HG03469 (cell line): ENCODE data around the gene PHF10.
A peak's percentile ranks its signal among the peaks of the same experiment; 100 is the strongest.
"Not testable (repeated sequence)": the region's sequence is repeated elsewhere in the genome, so short reads cannot be mapped to it uniquely, and the experiment has no call there.

Experiments used
- ATAC-seq: cut with Tn5 transposase; IDR thresholded peaks from one replicate; pipeline ENCODE4 v1.9.1; 2021; ENCODE audit warnings: mild to moderate bottlenecking, moderate library complexity, moderate number of reproducible peaks; ENCODE audit not compliant: unreplicated experiment

Gene PHF10

DNA sequence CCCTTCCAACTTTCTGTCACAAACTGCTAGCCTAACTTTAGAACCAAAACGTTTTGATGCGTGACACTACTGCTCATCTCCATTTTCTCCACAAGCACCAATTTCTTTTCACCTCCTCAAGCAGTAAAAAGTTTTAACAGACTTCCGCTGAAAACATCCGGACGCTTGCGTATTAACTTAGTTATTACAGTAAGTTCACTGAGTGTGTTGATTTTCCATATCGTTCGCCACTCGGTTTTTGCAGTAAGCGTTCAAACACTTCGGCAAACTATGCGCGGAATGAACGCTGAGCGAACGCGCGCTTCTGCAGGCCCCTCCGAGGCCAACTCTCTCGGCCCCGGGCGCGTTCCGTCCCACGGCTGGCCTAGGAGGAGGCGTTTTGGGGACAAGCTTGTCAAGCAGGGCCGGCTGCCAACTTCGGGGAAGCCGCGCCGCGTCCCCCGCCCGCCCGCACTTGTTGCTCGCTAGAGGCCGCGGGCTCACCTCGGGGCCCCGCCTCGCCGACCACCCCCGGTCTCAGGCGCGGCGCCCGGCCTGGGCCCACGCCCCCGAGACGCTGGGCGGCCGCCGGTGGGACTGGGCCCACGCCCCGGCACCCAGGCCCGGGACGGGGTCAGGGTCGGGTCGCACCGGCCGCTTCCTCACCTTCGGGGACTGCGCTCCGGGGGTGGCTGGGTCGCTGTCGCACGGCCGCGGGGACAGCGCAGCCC is 945 bp downstream of the PHF10 start:
- ATAC-seq: peak; percentile 27

DNA sequence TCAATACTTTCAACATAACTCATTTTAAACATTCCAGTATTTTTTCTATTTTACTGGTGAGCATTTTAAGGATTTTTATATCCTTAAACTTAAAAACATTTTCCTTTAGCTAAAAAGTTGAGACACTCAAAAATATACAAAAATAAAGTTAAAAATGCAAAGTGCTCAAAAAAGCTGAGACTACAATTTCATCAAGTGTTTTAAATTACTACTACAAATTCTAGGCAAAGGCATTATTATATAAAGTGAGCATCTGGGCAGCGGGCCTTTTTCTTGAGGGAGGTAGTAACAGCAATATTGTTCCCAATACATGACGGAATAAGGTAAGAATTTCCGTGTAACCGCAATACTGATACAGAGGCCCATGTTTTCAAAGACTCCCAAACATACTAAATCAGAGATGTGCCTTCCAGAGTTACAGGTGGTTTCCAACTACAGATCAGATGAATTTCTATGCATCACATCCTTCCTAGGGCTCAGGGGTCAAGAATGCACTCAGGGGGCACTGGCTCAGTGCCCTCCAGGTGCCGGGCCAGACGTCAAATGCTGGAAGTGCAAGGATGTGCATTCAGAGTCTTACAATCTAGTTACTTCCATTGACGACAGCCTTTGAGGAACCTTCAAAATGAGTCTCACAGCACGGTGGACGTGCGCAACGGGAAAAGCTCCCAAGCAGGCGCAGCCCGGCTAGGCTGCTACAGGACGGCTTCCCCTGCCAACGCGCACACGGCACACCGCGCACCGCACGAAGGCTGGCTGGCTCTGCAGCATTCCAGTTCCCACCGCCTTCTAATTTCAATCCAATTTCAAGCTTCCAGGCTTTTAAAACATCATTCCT is 1.7 kb downstream of the PHF10 start:
- ATAC-seq: no peak

DNA sequence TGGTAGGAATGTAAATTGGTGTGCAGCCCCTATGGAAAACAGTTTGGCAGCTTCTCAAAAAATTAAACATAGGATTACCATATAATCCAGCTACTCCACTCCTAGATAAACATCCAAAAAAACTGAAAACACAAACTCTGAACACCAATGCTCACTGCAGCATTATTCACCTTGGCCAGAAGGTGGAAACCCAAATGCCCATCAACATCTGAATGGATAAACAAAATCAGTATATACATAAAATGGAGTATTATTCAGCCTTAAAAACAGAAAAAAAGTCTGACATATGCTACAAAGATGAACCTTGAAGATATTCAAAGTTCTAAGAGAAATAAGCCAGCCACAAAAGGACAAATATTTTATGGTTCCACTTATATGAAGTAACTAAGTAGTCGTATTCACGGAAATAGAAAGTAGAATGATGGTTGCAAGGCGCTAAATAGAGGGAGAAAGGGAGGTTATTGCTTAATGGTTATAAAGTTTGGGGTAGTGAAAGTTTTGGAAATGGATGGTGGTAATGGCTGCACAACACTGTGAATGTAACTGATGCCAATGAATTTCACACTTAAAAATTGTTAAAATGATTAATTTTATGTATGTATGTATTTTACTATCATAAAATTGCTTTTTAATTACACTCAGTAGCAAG is 4.0 kb downstream of the PHF10 start:
- ATAC-seq: no peak

DNA sequence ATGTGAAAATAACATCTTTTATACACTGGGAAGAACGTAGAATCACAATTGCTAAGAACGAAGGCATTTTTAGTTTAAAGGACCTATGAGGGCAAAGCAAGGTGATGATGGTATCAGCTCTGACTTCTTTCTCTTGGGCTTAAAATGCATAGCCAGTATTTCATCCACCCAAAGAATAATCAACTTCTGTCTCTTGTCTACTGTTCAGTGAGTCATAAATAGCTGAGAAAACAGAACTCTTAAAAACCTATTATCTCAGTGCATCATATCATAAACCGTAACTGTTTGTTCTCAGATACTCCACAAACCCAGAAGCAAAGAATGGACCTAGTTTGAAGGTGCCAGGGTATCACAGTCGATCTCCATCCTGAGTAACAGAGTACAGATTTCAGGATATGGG is 5.2 kb downstream of the PHF10 start:
- ATAC-seq: no peak

DNA sequence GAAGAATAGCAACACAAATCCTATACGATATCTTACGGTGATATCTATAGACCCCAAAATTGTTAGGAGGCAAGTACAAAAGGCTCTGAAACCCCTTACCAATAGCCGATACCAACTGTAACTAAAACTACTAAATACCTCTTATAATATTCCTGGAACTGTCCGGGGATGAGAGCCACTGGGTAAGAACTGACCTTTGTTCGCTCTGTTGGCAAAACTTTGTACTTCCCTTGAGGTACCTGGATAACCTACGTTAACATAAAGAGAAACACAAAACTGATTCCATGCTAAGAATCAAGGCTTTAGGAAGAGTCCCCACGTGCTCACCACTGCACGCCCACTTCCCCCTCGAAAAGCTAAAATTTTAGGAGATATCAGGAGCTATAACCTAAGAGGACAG is 9.7 kb downstream of the PHF10 start:
- ATAC-seq: no peak

DNA sequence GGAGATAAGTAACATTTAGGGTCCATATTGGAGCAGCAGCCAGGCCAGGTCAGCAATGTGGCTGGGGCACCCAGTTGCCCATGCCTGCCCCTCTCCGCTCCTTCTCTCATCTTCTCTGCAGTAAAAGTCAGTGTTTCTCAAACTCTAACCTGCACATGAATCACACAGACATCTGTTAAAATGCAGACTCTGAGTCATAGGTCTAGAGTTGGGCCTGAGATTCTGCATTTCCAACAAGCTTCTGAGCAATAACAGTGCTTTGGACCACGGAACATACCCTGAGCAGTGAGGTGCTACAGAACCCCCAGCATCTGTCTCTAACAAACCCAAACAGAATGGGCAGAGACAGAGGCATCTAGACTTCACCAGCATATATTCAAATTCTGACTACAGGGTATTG is 10.1 kb downstream of the PHF10 start:
- ATAC-seq: no peak

DNA sequence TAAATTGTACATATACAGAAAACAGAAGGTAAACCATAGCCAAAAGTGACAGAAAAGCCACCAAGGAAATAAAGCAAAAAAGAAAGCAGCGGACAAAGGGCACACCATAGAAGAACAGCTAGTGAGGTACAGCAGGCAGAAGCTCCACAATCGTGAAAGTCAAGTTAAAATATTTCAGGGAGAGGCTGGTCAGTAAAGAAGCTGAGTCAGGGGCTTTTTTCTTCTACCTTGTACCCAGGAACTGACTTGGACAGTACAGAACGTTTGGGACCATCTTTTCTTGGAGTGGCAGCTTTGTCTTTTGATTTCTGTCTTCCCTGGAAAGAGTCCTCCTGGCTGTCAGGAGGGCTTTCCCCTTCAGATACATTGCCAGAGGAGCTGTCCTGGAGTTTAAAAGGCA is 14.3 kb downstream of the PHF10 start:
- ATAC-seq: no peak

DNA sequence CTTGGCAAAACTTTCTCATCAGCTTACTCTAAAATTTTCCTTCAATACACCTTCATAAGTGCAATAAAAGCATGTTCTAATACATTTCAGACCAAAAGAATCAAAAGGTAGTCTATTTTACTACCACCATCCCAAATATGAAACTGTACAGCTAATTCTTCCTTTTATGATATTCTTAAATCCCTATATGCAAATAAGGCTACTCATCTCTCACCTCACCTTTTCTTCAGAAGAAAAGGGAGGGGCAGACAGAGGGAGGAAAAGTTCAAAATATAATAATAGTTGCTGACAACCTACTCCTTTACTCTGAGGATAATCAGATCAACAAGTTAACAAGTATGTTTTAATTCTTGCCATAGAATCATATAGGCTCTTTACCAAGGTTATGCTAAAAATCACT is 15.0 kb downstream of the PHF10 start:
- ATAC-seq: no peak

DNA sequence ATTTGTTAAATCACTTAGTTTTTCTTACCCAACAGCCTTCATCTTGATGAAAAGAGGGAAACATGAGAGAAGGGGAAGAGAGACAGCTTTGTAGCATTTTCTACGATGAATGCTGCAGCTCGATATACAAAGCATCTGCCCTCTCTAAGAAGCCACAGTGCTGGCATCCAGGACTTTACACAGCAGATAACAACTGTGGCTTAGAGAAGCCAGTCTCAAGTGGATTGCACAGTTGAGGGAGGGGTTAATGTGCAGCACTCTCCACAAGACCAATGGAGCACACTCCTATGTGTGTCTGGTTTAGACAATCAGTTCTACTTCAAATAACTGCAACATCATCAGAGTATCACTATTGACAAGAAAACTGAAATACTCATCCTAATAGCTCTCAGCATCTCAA is 16.5 kb downstream of the PHF10 start:
- no peak for ATAC-seq

DNA sequence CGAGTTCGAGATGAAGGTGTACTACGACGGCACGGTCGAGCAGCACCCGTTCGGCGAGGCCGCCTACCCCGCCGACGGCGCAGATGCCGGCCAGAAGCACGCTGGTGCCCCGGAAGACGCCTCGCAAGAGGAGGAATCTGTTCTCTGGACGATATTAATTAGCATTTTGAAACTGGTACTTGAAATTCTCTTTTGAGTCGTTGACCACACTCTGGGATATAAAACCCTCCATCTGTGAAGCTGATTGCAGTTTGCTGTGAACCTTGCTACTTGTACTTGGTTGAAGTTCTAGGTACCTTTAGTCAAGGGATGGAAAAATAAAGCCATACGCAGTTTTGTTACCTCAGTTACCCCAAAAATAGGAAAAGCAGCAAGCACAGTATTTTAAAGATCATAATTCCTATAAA is 21.5 kb downstream of the PHF10 start:
- peak; percentile 8 for ATAC-seq

DNA sequence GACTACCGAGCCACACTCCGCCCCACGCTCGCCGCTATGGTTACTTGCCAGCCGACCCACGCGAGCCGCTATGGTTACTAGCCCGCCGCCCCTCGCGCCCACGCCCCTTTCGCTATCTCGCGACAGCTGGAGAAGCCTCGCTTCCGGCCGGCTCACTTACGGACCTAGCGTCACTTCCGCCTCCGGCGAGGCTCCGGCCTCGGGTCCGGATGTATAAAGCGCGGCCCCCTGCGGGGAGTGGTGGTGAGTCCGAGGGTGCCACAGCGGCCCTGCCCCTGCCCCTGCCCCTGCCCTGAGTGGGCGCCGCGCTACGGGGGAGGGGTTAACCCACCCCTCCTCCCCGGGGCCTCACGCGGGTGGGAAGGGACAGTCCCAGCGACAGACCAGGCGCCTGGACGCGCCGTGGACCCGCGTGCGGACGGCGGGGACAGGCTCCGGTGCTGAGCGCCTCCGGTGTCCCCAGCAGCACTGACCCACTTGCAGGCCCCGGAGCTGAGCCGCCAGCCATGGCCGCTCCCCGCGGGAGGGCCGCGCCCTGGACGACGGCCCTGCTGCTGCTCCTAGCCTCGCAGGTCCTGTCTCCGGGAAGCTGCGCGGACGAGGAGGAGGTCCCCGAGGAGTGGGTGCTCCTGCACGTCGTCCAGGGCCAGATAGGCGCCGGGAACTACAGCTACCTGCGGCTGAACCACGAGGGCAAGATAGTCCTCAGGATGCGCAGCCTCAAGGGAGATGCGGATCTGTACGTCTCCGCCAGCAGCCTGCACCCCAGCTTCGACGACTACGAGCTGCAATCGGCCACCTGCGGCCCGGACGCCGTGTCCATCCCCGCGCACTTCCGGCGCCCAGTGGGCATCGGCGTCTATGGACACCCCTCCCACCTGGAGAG is 22.1 kb downstream of the PHF10 start, which contains the start of the genes C6orf120 and WDR27:
C6orf120 (plus strand) TSS at position 173 of the 886 bp plus-strand sequence; CDS start at position 507, 334 bp downstream.
WDR27 (minus strand) TSS at position 76 of the 886 bp plus-strand sequence. CDS start 13,024 bp downstream, outside the sequence.
- ATAC-seq: peak; percentile 90

DNA sequence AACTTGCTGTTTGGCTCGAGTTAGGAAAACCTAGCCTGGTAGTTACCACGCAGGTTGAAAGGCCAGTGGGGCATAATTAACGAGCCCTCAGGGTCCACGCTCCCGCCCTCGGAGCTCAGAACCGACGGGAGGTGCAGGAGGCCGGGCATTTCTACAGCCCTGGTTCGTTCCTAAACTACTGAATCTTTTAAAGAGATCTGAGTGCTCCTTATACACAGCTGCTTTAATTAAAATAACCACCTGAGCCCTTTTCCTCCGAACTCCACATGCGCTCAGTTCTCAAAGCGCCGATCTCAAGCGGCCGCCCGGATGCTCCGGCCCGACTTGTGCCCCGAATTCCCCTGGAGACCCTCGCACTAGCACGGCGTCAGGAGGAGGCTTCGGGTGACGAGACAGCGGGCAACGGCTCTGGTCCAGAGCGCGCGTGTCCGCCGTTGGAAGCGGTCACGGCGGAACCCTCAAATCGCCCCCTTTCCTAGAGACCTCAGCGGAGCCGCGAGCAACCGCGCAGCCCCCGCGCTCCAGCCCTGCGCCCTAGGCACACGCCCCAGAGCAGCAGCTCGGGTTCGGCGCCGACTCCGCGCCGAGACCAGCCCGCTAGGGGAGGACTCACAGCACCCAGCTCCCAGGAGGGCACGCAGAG is 22.9 kb downstream of the PHF10 start:
- no peak for ATAC-seq

DNA sequence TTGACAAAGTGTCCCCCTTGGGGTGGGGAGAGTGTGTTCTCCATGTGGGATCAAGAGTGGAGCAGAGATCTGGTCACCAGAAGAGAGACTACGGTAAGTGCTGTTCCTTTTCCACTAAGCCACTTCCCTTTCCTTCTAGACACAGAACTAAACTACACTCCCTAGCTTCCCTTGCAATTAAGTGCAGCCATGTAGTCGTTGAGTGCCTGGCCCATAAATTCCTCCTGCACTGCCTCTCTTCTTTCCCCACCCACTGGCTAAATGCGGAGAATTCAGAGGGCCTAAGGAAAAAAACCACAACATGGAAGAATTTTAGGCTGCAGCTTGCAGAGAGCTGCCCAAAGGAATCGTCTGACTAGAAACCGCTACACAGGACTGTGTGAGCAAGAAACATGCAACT is 24.0 kb downstream of the PHF10 start:
- no peak for ATAC-seq

DNA sequence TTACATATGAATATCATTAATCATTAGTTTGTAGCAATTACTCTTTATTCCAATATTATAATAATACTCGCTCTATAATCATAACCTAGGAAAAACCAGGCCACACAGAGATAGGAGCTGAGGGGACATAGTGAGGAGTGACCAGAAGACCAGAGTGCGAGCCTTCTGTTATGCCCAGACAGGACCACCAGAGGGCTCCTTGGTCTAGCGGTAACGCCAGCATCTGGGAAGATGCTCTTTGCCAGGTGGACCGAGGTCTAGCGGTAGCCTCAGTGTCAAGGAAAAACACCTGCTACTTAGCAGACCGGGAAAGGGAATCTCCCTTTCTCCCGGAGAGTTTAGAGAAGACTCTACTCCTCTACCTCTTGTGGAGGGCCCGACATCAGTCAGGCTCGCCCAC is 27.2 kb downstream of the PHF10 start:
- not testable (repeated sequence) for ATAC-seq

DNA sequence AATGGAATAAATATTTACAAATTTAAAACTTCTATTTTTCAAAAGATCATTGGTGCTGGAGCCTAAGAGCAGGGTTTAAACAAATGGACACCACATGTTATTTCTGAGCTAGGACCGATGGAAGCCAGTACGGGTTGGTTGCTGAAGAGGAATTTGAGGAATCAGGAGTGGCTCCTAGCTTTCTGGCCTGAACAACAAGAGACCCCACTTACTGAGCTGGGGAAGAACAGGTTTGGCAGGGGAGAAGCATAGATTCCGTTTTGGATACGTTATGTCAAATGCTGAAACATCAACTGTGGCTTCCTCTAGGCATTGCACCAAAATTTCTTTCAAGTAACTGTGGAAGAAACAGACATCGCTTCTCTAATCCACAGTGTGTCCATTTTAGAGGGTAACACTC is 29.2 kb downstream of the PHF10 start:
- ATAC-seq: no peak

DNA sequence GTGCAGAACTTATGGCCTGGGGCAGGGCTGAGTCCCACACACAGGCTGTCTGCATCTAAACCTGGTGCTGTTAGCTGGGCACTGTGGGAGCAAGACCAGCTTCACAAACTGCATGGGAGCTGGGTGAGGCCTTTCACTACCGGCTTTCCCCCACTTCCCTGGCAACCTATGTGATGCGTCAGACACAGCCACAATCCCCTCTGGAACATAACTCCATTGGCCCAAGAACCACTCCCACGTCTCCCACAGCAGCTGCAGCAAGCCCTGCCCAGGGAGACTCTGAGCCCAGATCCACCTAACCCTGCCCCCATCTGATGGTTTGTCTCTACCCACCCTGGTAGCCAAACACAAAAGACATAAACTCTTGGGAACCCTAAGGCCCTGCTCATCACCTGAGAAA is 31.8 kb downstream of the PHF10 start:
- no peak for ATAC-seq

DNA sequence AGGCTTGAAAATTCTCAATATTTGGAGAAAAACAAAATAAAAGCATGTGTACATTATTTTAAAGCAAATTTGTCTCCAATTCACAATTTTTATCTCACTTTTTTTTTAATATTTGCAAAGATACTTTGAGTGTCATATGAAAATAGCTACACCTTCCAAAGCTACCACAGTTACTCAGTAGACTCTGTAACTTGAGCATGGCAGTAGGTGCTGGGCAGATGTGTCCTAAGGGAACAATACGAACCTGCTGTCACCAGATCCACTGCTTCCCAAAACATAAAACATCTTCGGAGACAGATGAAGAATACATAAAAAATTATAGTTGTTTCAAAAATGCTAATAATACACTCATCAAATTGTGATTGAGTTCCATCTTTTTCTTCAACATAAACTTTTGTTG is 33.0 kb downstream of the PHF10 start:
- no peak for ATAC-seq

DNA sequence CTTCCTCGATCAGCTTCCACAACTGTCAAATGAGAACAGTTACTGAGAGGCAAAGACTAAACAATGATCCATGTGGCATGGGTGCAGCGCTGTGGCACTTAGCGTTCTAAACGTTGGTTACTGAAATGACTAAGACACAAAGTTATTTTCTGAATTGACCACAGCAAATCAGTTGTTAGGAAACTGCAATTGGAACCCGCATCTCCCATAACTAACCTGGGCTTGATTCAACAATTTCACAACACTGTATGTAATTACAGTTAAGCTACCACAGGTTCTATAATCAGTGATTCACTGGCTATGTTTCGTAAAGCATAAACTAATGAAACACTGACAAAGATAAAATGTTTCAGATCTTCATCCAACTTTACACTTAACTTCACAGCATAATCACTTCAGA is 35.0 kb downstream of the PHF10 start:
- ATAC-seq: no peak

DNA sequence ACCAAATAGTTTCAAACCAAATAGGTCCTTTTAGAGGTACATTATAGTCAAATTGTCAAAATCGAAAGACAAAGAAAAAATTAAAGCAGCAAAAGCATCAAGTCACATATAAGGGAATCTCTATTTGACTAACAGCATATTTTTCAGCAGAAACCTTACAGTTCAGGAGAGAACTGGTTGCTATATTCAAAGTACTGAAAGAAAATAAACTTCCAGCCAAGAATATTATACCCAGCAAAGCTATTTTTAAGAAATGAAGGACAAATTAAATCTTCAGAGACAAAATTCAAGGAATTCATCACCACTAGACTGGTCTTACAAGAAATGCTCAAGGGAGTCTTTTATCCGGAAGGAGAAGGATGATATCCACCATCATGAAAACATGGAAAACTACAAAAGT is 38.4 kb downstream of the PHF10 start:
- no peak for ATAC-seq

DNA sequence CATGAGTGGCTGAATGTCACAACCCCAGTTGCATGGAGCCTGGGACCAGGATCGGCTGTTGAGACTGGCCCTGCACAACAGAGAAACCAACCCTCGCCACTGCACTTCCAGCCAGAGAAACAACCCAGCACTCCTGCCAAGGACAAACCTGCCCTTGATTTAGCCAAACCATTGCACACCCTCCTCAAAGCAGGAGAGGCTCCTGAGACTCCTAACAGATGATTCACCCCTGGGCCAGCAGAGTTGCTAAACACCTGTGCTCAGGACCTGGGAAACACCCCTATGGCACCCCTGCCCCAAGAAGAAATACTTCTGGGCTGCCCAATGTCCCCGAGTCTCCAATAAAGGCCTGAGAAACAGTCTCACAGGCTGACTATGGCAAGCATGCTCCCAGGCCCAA is 40.2 kb downstream of the PHF10 start:
- ATAC-seq: no peak
